Chondrocyte (in vitro differentiated cells): ENCODE data around the gene ARGLU1. TPM values are rescaled to one million over a fixed set of nuclear protein-coding genes. Genes with fewer than 3 reads are reported as not detected.

Experiments
- DNase-seq: peaks from one replicate; pipeline ENCODE4 v3.0.0; 2021; ENCODE audit warnings: mixed read lengths, low spot score
- H3K27ac Mint-ChIP-seq: one replicate; pipeline ENCODE4 v1.8.0; 2021; ENCODE audit warnings: mild to moderate bottlenecking, moderate library complexity, mixed read lengths; ENCODE audit not compliant: unreplicated experiment
- H3K27me3 Mint-ChIP-seq: 2 replicates; pipeline ENCODE4 v1.8.0; 2021; ENCODE audit warnings: low read depth, mixed read lengths
- H3K36me3 Mint-ChIP-seq: 2 replicates; pipeline ENCODE4 v1.8.0; 2021; ENCODE audit warnings: low read depth, mixed read lengths
- H3K4me1 Mint-ChIP-seq: 2 replicates; pipeline ENCODE4 v1.8.0; 2021; ENCODE audit warnings: low read depth, mild to moderate bottlenecking, mixed read lengths
- H3K4me3 Mint-ChIP-seq: one replicate; pipeline ENCODE4 v1.8.0; 2021; ENCODE audit warnings: mild to moderate bottlenecking, moderate library complexity, mixed read lengths; ENCODE audit not compliant: unreplicated experiment
- H3K9me3 Mint-ChIP-seq: 2 replicates; pipeline ENCODE4 v1.8.0; 2021; ENCODE audit warnings: low read depth, mixed read lengths
- total RNA-seq: library from RNA; stranded (reverse); gene quantifications from 3 replicates; pipeline ENCODE4 v1.2.1, GENCODE V29; 2021
- TF ChIP-seq, protein P1 (sequence below): fragments of 200-600 bp; sonication (generic); IDR thresholded peaks from 2 replicates; pipeline ENCODE4 v1.5.0; 2021; ENCODE audit warnings: antibody characterized with exemption, mild to moderate bottlenecking, moderate library complexity

The ARGLU1 gene
- total RNA-seq, 1 donor from 2014 or later = 48.5 TPM

DNA sequence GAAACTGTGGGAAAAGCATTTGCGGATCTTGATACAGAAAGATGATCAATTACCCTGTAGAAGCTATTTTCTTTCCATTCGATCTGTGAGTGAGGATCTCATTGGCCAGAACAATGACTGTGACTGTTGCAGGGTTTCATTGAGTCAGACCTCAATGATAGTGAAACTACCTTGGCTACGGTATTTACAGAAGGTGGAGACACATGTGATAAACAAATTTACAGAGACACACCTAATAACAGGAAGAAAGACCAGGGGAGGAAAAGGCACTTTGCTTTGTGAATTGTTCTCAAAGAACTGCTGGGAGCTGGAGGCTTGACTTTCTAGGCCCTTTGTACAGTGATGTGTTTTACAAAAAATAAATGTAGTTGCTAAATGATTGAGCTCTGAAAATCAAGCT lies 19.9 kb upstream of the ARGLU1 start:
- Mint-ChIP-seq H3K4me1 (no peaks in the 10 kb centered on the region), H3K36me3 (peaks cover 2% of the 10 kb centered on the region), H3K4me3 (no peak overlapping the region), H3K27ac (no peak overlapping the region), H3K27me3 (no peaks in the 10 kb centered on the region), H3K9me3 (peaks cover 9% of the 10 kb centered on the region)
- TF ChIP-seq, protein P1, sequence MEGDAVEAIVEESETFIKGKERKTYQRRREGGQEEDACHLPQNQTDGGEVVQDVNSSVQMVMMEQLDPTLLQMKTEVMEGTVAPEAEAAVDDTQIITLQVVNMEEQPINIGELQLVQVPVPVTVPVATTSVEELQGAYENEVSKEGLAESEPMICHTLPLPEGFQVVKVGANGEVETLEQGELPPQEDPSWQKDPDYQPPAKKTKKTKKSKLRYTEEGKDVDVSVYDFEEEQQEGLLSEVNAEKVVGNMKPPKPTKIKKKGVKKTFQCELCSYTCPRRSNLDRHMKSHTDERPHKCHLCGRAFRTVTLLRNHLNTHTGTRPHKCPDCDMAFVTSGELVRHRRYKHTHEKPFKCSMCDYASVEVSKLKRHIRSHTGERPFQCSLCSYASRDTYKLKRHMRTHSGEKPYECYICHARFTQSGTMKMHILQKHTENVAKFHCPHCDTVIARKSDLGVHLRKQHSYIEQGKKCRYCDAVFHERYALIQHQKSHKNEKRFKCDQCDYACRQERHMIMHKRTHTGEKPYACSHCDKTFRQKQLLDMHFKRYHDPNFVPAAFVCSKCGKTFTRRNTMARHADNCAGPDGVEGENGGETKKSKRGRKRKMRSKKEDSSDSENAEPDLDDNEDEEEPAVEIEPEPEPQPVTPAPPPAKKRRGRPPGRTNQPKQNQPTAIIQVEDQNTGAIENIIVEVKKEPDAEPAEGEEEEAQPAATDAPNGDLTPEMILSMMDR = no peak
- DNase-seq = no peak

DNA sequence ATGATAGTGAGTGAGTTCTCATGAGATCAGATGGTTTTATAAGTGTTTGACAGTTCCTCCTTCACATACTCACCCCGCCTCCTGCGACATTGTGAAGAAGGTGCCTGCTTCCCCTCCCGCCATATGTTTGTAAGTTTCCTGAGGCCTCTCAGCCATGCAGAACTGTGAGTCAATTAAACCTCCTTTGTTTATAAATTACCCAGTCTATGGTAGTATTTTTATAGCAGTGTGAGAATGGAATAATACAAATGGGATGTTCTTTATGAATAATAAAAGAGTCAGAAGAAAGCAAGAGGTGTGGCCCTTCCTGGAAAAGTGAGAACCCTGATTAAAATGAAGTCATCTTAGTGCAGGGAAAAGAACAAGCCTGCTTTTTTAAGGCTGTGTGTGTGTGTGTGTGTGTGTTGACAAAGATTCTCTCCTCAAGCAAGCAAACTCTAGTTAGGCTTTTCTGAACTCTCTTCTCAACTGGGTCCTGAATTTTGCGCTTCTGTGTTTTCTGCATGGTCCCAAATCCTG lies 18.8 kb upstream of the ARGLU1 start:
- no peak for DNase-seq
- peaks cover 9% of the 10 kb centered on the region for H3K9me3 Mint-ChIP-seq
- H3K4me1 Mint-ChIP-seq = no peaks in the 10 kb centered on the region
- TF ChIP-seq, protein P1 = no peak
- H3K36me3 Mint-ChIP-seq = peaks cover 2% of the 10 kb centered on the region
- no peak overlapping the region for H3K4me3 Mint-ChIP-seq
- no peaks in the 10 kb centered on the region for H3K27me3 Mint-ChIP-seq
- H3K27ac Mint-ChIP-seq = no peak overlapping the region

DNA sequence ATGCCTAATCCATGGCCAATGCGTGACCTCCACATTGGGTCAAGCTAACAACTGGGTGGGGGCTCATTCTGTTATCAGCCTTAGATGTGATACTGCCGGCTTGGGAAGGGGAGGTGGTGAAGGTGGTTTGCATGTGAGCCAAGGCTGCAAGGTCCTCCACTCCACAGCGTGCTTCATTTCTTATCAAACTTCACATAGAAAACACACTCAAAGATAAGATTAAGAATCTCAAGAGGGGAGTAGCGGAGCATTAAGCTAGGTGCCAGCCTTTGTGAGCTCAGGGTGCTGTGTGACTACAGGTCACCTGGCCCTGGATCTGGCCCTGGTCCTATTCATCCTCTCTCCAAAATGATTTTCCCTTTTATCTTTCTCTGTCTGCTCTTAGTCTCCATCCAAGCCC lies 13.3 kb upstream of the ARGLU1 start:
- no peaks in the 10 kb centered on the region for H3K4me1 Mint-ChIP-seq
- no peak for DNase-seq
- TF ChIP-seq, protein P1 = no peak
- H3K36me3 Mint-ChIP-seq = peaks cover 2% of the 10 kb centered on the region
- no peaks in the 10 kb centered on the region for H3K27me3 Mint-ChIP-seq
- H3K4me3 Mint-ChIP-seq = no peak overlapping the region
- peaks cover 9% of the 10 kb centered on the region for H3K9me3 Mint-ChIP-seq
- H3K27ac Mint-ChIP-seq = no peak overlapping the region

DNA sequence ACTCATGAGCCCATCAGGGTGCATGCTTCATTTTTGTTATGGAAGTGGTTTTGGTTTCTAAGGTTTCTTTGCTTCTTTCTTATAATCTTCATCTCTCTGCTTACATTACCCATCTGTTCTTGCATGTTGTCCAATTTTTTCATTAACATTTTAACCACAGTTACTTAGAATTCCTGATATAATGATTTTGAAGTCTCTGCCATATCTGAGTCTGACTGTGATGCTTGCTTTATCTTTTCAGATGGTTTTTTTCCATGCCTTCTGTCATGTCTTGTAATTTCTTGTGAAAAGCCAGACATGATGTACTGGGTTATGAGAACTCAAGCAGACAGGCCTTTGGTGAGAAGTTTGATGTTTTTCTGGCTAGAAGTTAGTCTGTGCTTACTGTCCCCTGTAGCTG lies 8.0 kb upstream of the ARGLU1 start:
- Mint-ChIP-seq H3K4me1 (no peaks in the 10 kb centered on the region), H3K27ac (no peak overlapping the region), H3K27me3 (no peaks in the 10 kb centered on the region), H3K36me3 (no peaks in the 10 kb centered on the region), H3K4me3 (no peak overlapping the region), H3K9me3 (no peaks in the 10 kb centered on the region)
- TF ChIP-seq, protein P1 = no peak
- no peak for DNase-seq

DNA sequence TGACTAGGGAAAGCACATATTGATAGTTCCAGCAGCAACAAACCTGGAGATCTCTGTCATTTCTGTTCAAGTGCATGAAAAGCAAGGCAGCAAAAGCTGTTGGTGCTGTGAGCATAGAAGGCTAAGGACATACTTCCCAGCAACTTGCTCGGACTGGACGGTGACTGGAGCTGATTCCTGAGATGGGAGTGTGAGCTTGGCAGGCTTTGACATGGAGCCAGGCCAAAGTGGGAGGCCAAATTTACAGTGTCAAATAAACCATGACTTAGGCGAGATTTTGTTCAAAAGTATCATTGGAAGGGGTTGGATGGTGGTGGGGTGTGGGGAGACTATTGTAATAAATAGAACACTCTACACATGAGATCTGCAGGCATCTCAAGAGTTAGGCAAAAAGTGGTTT lies 5.9 kb upstream of the ARGLU1 start:
- Mint-ChIP-seq H3K27me3 (no peaks in the 10 kb centered on the region), H3K27ac (no peak overlapping the region), H3K4me1 (peaks cover 7% of the 10 kb centered on the region), H3K9me3 (no peaks in the 10 kb centered on the region), H3K36me3 (no peaks in the 10 kb centered on the region), H3K4me3 (no peak overlapping the region)
- DNase-seq = no peak
- TF ChIP-seq, protein P1 = no peak
